ENCODE measurements around the gene DCDC2C.
"Not testable (repeated sequence)": the region's sequence is repeated elsewhere in the genome, so short reads cannot be mapped to it uniquely, and the experiment has no call there.

Gene DCDC2C

GRCh38 chr2:3703236-3703756, at the start of gene DCDC2C:
Gene DCDC2C (plus strand): TSS chr2:3703575. CDS start chr2:3703752, 177 bp downstream.
- no peak for DNase-seq

GRCh38 chr2:3654011-3654410, 49.4 kb upstream of the DCDC2C start:
- no peak for DNase-seq

- DNase-seq: no peak
Measured at GRCh38 chr2:3654531-3655225, 48.7 kb upstream of the DCDC2C start.

GRCh38 chr2:3655871-3656761, 47.3 kb upstream of the DCDC2C start:
- DNase-seq: no peak

GRCh38 chr2:3656762-3657721, 46.3 kb upstream of the DCDC2C start:
- DNase-seq: no peak

GRCh38 chr2:3657881-3658280, 45.5 kb upstream of the DCDC2C start, which contains the start of gene ALLC:
Gene ALLC (plus strand): TSS chr2:3658200. CDS start chr2:3671158, 12,958 bp downstream.
- DNase-seq: no peak

- no peak for DNase-seq
Measured at GRCh38 chr2:3659447-3660432, 43.6 kb upstream of the DCDC2C start.

GRCh38 chr2:3660640-3661039, 42.7 kb upstream of the DCDC2C start:
- not testable (repeated sequence) for DNase-seq

- DNase-seq: no peak
Measured at GRCh38 chr2:3661149-3661660, 42.2 kb upstream of the DCDC2C start.

- peak; percentile 21 for DNase-seq
Measured at GRCh38 chr2:3662239-3662638, 41.1 kb upstream of the DCDC2C start.

- DNase-seq: no peak
Measured at GRCh38 chr2:3664118-3664517, 39.3 kb upstream of the DCDC2C start.

GRCh38 chr2:3664925-3665324, 38.5 kb upstream of the DCDC2C start:
- DNase-seq: no peak

- no peak for DNase-seq
Measured at GRCh38 chr2:3665886-3666612, 37.3 kb upstream of the DCDC2C start.

- no peak for DNase-seq
Measured at GRCh38 chr2:3666613-3666975, 36.8 kb upstream of the DCDC2C start.

- no peak for DNase-seq
Measured at GRCh38 chr2:3667151-3667631, 36.2 kb upstream of the DCDC2C start.

GRCh38 chr2:3669656-3670055, 33.7 kb upstream of the DCDC2C start:
- DNase-seq: no peak

- no peak for DNase-seq
Measured at GRCh38 chr2:3670376-3670775, 33.0 kb upstream of the DCDC2C start.

- no peak for DNase-seq
Measured at GRCh38 chr2:3670941-3671340, 32.4 kb upstream of the DCDC2C start.

GRCh38 chr2:3672861-3673678, 30.3 kb upstream of the DCDC2C start:
- DNase-seq: no peak

Measured in EL (cell line).